HepG2 (cell line): Measurements from ENCODE around the gene BPIFB2. TPM values are rescaled to one million over a fixed set of nuclear protein-coding genes. Genes with fewer than 3 reads are reported as not detected.

Experiments used
- FOXP1 ChIP-seq, 2 experiments: fragments of 450-650 bp in 1 of 2; IDR thresholded peaks; 2 replicates each; pipeline ENCODE4 v1.6.1; 2017 to 2018; ENCODE audit warnings: antibody characterized with exemption in 1 of 2
- GPN1 ChIP-seq: sonication (generic); formaldehyde crosslinking; IDR thresholded peaks from 2 replicates; pipeline ENCODE4 v1.5.1; 2020; ENCODE audit warnings: missing genetic modification reagents, borderline replicate concordance
- HNRNPH1 ChIP-seq: fragments of 200-400 bp; formaldehyde crosslinking; optimal IDR thresholded peaks from 2 replicates; pipeline ENCODE3; 2017; ENCODE audit warnings: mild to moderate bottlenecking, low read depth, low read length
- SSRP1 ChIP-seq: IDR thresholded peaks from 2 replicates; pipeline ENCODE4 v1.6.1; 2016; ENCODE audit warnings: control low read depth
- TAF15 ChIP-seq: fragments of 200-400 bp; formaldehyde crosslinking; IDR thresholded peaks from one replicate; pipeline ENCODE4 v1.6.1; 2018; ENCODE audit warnings: mild to moderate bottlenecking, low read depth, low read length; ENCODE audit not compliant: poor library complexity, severe bottlenecking
- TOE1 ChIP-seq: sonication (generic); formaldehyde crosslinking; IDR thresholded peaks from 2 replicates; pipeline ENCODE4 v1.4.0; 2020; ENCODE audit warnings: mild to moderate bottlenecking, missing genetic modification reagents
- ZMYM3 ChIP-seq: sonication (generic); formaldehyde crosslinking; IDR thresholded peaks from 2 replicates; pipeline ENCODE4 v1.5.1; 2020; ENCODE audit warnings: mild to moderate bottlenecking, missing genetic modification reagents
- ZMYM4 ChIP-seq: sonication (generic); formaldehyde crosslinking; IDR thresholded peaks from 2 replicates; pipeline ENCODE4 v1.8.1; 2023; ENCODE audit warnings: mild to moderate bottlenecking, missing genetic modification reagents
- ZNF225 ChIP-seq: sonication (generic); formaldehyde crosslinking; IDR thresholded peaks from 2 replicates; pipeline ENCODE4 v1.4.0; 2020; ENCODE audit warnings: mild to moderate bottlenecking, missing genetic modification reagents
- ZNF281 ChIP-seq: sonication (generic); formaldehyde crosslinking; IDR thresholded peaks from 2 replicates; pipeline ENCODE4 v1.4.0; 2020; ENCODE audit warnings: missing genetic modification reagents, borderline replicate concordance
- ZNF367 ChIP-seq: sonication (generic); formaldehyde crosslinking; IDR thresholded peaks from 2 replicates; pipeline ENCODE4 v1.4.0; 2020; ENCODE audit warnings: missing genetic modification reagents, borderline replicate concordance
- polyA plus RNA-seq, 8 experiments: library from polyadenylated mRNA; depleted of rRNA in 3 of 8; stranded (reverse) in 7 of 8; unstranded in 1 of 8; fragments of >200 nt; fragmentation: Illumina TruSeq in 4 of 8; extraction: Trizol in 4 of 8; gene quantifications; 2 replicates each; pipeline versions ENCODE4 v1.2.1 to v1.2.3, GENCODE V29; 2011 to 2016; ENCODE audit warnings: low read depth in 4 of 8, missing spikeins in 1 of 8, mixed read lengths in 1 of 8; ENCODE audit not compliant: insufficient read depth in 1 of 8
- total RNA-seq, 5 experiments: library from RNA; depleted of rRNA; stranded (reverse); fragments of >200 nt; fragmentation: Illumina TruSeq; extraction: Trizol; gene quantifications; 2 replicates each; pipeline ENCODE4 v1.2.3, GENCODE V29; 2016; ENCODE audit warnings: low read depth in 1 of 5
- TF ChIP-seq, protein P1 (sequence below): sonication (generic); formaldehyde crosslinking; IDR thresholded peaks from 2 replicates; pipeline ENCODE4 v1.5.0; 2020; ENCODE audit warnings: mild to moderate bottlenecking, missing genetic modification reagents, borderline replicate concordance
- TF ChIP-seq, protein P2 (sequence below): IDR thresholded peaks from 2 replicates; pipeline ENCODE4 v1.6.1; 2012; ENCODE audit warnings: inconsistent platforms
- TF ChIP-seq, protein P3 (sequence below): sonication (generic); formaldehyde crosslinking; IDR thresholded peaks from 2 replicates; pipeline ENCODE4 v1.4.0; 2020; ENCODE audit warnings: missing genetic modification reagents
- TF ChIP-seq, protein P4 (sequence below): sonication (generic); formaldehyde crosslinking; IDR thresholded peaks from 2 replicates; pipeline ENCODE4 v1.4.0; 2020; ENCODE audit warnings: missing genetic modification reagents, borderline replicate concordance

BPIFB2 gene
- total and polyA plus RNA-seq, 2 of the 13 experiments (the other 11 are each of a cell fraction or from before 2014, with no cell fraction given), result 54.5 to 902 TPM

- TF ChIP-seq, protein P1, sequence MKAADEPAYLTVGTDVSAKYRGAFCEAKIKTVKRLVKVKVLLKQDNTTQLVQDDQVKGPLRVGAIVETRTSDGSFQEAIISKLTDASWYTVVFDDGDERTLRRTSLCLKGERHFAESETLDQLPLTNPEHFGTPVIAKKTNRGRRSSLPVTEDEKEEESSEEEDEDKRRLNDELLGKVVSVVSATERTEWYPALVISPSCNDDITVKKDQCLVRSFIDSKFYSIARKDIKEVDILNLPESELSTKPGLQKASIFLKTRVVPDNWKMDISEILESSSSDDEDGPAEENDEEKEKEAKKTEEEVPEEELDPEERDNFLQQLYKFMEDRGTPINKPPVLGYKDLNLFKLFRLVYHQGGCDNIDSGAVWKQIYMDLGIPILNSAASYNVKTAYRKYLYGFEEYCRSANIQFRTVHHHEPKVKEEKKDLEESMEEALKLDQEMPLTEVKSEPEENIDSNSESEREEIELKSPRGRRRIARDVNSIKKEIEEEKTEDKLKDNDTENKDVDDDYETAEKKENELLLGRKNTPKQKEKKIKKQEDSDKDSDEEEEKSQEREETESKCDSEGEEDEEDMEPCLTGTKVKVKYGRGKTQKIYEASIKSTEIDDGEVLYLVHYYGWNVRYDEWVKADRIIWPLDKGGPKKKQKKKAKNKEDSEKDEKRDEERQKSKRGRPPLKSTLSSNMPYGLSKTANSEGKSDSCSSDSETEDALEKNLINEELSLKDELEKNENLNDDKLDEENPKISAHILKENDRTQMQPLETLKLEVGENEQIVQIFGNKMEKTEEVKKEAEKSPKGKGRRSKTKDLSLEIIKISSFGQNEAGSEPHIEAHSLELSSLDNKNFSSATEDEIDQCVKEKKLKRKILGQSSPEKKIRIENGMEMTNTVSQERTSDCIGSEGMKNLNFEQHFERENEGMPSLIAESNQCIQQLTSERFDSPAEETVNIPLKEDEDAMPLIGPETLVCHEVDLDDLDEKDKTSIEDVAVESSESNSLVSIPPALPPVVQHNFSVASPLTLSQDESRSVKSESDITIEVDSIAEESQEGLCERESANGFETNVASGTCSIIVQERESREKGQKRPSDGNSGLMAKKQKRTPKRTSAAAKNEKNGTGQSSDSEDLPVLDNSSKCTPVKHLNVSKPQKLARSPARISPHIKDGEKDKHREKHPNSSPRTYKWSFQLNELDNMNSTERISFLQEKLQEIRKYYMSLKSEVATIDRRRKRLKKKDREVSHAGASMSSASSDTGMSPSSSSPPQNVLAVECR (CRISPR knock-in tag), result peak; percentile 75; the same call in 1 of the 2 replicates
- TF ChIP-seq, protein P2, sequence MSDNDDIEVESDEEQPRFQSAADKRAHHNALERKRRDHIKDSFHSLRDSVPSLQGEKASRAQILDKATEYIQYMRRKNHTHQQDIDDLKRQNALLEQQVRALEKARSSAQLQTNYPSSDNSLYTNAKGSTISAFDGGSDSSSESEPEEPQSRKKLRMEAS, result peak; percentile 94
- TF ChIP-seq HNRNPH1 (peak; percentile 69), ZNF225 (CRISPR knock-in tag) (0 out of 2 replicates have a peak, but pooled peaks have one; percentile 26), GPN1 (CRISPR knock-in tag) (no peak), ZMYM3 (CRISPR knock-in tag) (peak; percentile 97), TOE1 (CRISPR knock-in tag) (no peak), ZMYM4 (CRISPR knock-in tag) (peak; percentile 89; the same call in 1 of the 2 replicates), FOXP1 (IDR thresholded peaks at IDR 0.05) (no peak), FOXP1 (CRISPR knock-in tag; IDR thresholded peaks at IDR 0.05) (peak; percentile 84), SSRP1 (CRISPR knock-in tag) (peak; percentile 87; the same call in 1 of the 2 replicates), ZNF281 (CRISPR knock-in tag) (peak; percentile 86; the same call in 1 of the 2 replicates), TAF15 (peak; percentile 96), ZNF367 (CRISPR knock-in tag) (no peak)
- TF ChIP-seq, protein P3, sequence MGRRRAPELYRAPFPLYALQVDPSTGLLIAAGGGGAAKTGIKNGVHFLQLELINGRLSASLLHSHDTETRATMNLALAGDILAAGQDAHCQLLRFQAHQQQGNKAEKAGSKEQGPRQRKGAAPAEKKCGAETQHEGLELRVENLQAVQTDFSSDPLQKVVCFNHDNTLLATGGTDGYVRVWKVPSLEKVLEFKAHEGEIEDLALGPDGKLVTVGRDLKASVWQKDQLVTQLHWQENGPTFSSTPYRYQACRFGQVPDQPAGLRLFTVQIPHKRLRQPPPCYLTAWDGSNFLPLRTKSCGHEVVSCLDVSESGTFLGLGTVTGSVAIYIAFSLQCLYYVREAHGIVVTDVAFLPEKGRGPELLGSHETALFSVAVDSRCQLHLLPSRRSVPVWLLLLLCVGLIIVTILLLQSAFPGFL, result no peak; the same call in none of the 2 replicates
- TF ChIP-seq, protein P4, sequence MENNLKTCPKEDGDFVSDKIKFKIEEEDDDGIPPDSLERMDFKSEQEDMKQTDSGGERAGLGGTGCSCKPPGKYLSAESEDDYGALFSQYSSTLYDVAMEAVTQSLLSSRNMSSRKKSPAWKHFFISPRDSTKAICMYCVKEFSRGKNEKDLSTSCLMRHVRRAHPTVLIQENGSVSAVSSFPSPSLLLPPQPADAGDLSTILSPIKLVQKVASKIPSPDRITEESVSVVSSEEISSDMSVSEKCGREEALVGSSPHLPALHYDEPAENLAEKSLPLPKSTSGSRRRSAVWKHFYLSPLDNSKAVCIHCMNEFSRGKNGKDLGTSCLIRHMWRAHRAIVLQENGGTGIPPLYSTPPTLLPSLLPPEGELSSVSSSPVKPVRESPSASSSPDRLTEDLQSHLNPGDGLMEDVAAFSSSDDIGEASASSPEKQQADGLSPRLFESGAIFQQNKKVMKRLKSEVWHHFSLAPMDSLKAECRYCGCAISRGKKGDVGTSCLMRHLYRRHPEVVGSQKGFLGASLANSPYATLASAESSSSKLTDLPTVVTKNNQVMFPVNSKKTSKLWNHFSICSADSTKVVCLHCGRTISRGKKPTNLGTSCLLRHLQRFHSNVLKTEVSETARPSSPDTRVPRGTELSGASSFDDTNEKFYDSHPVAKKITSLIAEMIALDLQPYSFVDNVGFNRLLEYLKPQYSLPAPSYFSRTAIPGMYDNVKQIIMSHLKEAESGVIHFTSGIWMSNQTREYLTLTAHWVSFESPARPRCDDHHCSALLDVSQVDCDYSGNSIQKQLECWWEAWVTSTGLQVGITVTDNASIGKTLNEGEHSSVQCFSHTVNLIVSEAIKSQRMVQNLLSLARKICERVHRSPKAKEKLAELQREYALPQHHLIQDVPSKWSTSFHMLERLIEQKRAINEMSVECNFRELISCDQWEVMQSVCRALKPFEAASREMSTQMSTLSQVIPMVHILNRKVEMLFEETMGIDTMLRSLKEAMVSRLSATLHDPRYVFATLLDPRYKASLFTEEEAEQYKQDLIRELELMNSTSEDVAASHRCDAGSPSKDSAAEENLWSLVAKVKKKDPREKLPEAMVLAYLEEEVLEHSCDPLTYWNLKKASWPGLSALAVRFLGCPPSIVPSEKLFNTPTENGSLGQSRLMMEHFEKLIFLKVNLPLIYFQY, result peak; percentile 95
Measured at GRCh38 chr20:33009214-33010132, 2.0 kb downstream of the BPIFB2 start (continued).
